CD4-positive, alpha-beta T cell treated with Interleukin-4 for 4 hours (primary cell): ENCODE measurements around the gene BCL11A.

Experiments
- DNase-seq: peaks from one replicate; pipeline ENCODE4 v3.0.0-alpha.2; 2020

BCL11A gene

DNA sequence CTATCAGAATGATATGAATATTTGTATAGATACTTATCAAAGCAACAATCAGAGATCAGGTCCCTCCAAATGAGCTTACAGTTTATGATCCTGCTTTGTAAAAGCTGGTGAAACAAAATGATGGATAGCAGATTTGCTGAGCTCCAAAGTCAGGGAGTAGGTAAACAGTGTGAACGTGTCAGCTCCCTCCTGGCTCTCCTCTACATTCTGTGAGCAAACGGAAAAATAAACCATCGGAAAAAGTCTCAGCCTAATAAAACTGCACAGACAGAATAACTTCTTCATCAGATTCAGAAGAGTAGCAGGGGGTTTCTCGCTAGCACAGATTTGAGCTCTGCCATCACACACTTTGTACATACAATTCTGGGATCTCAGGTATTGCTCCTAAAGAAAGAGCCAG is 51.3 kb downstream of the BCL11A start:
- no peak for DNase-seq

GRCh38 chr2:60500861-60501260 is 52.6 kb downstream of the BCL11A start:
- no peak for DNase-seq

- DNase-seq = no peak
Observed at GRCh38 chr2:60499651-60500265, 53.7 kb downstream of the BCL11A start.

GRCh38 chr2:60498816-60499429 is 54.5 kb downstream of the BCL11A start:
- DNase-seq = no peak

GRCh38 chr2:60498127-60498815 is 55.2 kb downstream of the BCL11A start:
- DNase-seq = no peak

DNA sequence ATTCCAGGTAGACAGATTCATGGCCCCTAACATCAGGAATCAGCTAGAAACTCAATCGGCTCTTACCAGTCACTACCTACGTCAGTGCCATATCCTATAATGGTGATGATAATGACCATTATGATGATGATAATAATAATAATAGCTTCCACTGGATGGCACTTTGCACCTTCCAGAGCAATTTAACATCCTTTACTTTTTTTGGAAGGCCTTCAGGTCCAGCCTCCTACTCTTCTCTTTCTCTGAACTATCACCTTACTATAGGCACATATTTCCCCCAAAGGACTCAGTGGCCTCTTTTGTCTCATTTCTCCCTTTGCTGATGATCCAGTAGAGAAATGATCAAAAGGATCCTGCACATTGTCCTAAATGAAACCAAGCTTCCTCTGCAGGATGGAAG is 56.0 kb downstream of the BCL11A start:
- no peak for DNase-seq

DNA sequence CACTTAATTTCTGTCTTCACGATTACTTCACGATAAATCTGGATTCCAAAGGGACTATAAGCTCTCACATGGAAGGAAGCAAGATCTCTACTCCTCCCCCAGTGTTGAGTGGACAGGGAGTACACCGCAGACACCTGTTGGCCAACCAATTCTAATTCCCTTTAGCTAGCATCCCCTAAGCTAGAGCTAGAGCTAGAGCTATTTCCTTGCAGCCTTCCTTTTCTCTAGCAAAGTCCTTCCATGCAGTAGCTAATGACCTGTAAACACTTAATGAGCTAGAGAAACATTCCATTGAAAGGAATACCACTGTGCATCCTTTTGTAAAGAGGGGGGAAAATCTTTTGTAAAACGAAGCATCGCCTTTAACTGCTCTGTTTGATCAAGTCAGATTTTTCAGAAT is 56.5 kb downstream of the BCL11A start:
- DNase-seq = no peak

DNA sequence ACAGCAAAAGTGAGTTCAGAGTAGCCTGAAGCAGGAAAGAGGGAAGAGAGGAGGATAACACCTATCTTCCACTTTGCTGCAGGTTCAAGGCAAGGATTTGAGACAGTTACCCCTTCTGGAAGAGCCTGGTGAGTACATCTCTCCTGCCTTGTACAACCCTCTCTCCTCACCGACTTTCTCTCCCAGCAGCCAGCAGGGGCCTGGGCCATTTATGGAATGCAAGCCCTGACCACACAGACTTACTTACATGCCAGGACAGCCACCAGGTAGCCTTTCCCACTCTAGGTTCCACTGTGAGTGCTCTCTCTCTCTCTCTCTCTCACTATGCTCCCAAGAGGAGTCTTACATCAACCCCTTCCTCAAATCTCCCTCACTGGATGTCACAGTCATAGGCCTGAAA is 57.0 kb downstream of the BCL11A start:
- DNase-seq = no peak

GRCh38 chr2:60495041-60495625 is 58.3 kb downstream of the BCL11A start:
- DNase-seq = no peak

GRCh38 chr2:60493804-60494387 is 59.6 kb downstream of the BCL11A start:
- no peak for DNase-seq

GRCh38 chr2:60492548-60492947 is 60.9 kb downstream of the BCL11A start:
- no peak for DNase-seq

DNA sequence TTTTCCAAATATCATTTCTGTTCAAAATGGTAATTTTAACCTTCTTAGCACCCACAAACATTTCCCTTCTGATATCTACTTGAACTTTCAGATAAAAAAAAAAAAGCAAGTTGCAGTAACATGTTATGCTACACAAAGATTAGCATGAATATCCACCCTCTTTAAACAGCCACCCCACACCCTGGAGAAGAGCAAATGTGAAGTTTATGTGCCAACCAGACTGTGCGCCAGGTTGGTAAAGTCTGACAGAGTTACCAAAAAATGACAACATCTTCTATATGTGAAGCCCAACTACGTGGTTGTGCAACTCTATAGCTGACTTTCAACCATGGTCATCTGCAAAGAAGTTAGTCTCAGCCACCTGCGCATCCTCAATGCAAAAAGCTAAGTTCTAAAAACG is 62.6 kb downstream of the BCL11A start:
- no peak for DNase-seq

- DNase-seq = no peak
Observed at GRCh38 chr2:60490441-60490840, 63.0 kb downstream of the BCL11A start.

DNA sequence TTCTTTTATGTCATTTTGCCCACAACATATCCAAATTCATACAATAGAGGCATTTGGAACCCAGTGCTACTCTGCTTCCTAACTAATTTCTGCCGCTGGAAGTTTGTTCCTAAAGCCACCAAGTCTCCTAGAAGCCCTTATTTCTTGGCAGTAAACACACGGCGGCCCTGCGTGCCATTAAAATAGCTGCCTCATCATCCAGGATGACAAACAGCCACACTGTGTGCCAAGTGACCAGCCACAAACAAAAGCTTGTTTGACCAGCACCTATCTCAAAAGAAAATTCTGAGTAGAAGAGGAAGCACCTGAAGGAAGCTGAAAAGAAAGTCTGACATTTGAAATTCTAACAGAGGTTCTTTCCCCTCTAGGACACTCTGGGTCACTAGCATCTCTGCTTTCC is 64.2 kb downstream of the BCL11A start:
- DNase-seq = no peak

GRCh38 chr2:60488291-60488690 is 65.2 kb downstream of the BCL11A start:
- DNase-seq = no peak

- no peak for DNase-seq
Observed at GRCh38 chr2:60487174-60487573, 66.3 kb downstream of the BCL11A start.

- no peak for DNase-seq
Observed at GRCh38 chr2:60486551-60486950, 66.9 kb downstream of the BCL11A start.

DNA sequence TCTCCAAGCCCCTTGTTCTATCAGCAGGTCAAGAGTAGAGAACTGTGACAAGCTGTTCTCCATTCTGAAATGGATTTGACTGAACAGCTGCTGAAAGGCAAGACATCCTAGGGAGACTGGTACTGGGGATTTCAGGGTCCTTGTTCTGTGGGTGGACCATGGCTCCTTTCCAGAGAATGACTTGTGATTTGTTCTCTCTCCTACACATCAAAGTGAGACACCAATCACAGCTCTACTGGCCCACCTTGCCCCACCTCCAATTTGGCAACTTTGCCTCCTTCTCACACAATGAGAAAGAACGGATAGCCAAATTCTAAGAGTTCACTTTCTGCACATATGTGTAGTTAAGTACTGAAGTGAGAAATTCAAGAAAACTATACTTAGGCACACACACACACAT is 67.4 kb downstream of the BCL11A start:
- no peak for DNase-seq

DNA sequence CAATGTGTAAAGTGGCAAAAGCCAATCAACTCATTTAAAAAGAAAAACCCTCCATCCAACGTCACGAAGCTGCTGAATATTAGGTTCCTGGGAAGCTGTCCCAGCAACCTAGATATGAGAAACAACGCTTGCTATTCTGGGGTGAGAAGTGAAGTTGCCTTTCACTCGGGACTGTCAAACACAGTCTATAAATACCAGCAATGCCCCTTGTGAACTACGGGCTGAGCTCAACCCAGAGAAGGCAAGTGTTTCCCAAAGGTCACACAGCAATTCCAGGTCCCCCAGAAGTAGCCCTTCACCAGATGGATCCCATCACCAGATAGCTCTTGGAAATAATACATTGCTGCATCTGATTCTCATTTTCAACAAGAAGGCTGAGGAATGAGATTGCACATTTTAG is 67.9 kb downstream of the BCL11A start:
- DNase-seq = no peak

- DNase-seq = no peak
Observed at GRCh38 chr2:60485055-60485454, 68.4 kb downstream of the BCL11A start.

GRCh38 chr2:60484133-60484645 is 69.3 kb downstream of the BCL11A start:
- DNase-seq = peak; percentile 4

GRCh38 chr2:60483401-60483800 is 70.1 kb downstream of the BCL11A start:
- no peak for DNase-seq

DNA sequence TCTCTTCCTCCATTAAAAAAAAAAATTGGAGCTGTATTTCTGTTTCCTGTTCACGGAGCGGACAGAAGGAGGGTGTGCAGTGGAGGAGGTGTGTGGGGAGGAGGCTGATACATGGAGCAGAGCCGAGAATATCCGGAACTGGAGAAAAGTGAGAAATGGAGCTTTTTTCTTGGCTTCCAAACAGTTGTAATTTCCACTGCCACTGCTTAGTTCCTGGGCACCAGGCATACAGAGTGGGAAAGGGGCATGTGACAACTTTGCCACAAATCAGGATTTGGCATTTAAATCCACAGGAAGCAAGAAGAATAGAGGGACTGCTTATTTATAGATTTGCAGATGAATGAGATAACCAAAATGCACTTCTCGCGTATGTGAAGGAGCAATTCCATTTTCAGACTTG is 71.2 kb downstream of the BCL11A start:
- DNase-seq = no peak

- DNase-seq = no peak
Observed at GRCh38 chr2:60481257-60481656, 72.2 kb downstream of the BCL11A start.
